Mesothelial cell of epicardium (in vitro differentiated cells): Measurements from ENCODE around the gene XRCC5. TPM values are rescaled to one million over a fixed set of nuclear protein-coding genes. Genes with fewer than 3 reads are reported as not detected.

Source experiments
- DNase-seq, 2 experiments: peaks; one replicate each; pipeline ENCODE4 v3.0.0; 2021; ENCODE audit warnings: low spot score in 2 of 2; ENCODE audit not compliant: unreplicated experiment in 2 of 2
- H3K27ac Mint-ChIP-seq: 2 replicates; pipeline ENCODE4 v1.8.0; 2021; ENCODE audit warnings: mixed read lengths
- H3K27me3 Mint-ChIP-seq: 2 replicates; pipeline ENCODE4 v1.8.0; 2021; ENCODE audit warnings: low read depth, mixed read lengths
- H3K36me3 Mint-ChIP-seq: 2 replicates; pipeline ENCODE4 v1.8.0; 2021; ENCODE audit warnings: mixed read lengths
- H3K4me1 Mint-ChIP-seq: 2 replicates; pipeline ENCODE4 v1.8.0; 2021; ENCODE audit warnings: mixed read lengths
- H3K4me3 Mint-ChIP-seq: 2 replicates; pipeline ENCODE4 v1.8.0; 2021; ENCODE audit warnings: mild to moderate bottlenecking, moderate library complexity, mixed read lengths
- H3K9me3 Mint-ChIP-seq: 2 replicates; pipeline ENCODE4 v1.8.0; 2021; ENCODE audit warnings: mixed read lengths
- CTCF ChIP-seq: fragments of 200-600 bp; sonication (generic); IDR thresholded peaks from one replicate; pipeline ENCODE4 v1.5.0; 2021; ENCODE audit warnings: antibody characterized with exemption; ENCODE audit not compliant: unreplicated experiment
- total RNA-seq: library from RNA; stranded (reverse); gene quantifications from 3 replicates; pipeline ENCODE4 v1.2.1, GENCODE V29; 2021

Gene XRCC5
- total RNA-seq, 1 donor from 2014 or later, result 294 TPM

DNA sequence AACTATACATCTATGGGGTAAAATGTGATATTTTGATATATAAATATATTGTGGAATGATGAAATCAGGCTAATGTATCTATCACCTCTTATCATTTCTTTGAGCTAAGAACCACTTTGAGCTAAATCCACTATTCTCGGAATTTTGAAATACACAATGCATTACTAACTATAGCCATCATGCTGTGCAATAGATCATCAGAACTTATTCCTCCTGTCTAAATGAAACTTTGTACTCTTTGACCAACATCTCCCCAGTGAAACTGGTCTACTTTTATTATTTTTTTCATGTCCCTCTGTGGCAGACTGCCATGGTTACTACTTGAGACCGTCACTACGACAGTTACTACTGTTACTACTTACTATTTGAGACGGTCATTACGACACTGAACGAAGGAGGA is 39.0 kb upstream of the XRCC5 start:
- DNase-seq, result no peak
- Mint-ChIP-seq H3K27me3 (no peaks in the 10 kb centered on the region), H3K9me3 (no peaks in the 10 kb centered on the region), H3K27ac (no peak overlapping the region), H3K4me1 (no peaks in the 10 kb centered on the region), H3K4me3 (no peak overlapping the region), H3K36me3 (no peaks in the 10 kb centered on the region)
- no peak for TF ChIP-seq CTCF

GRCh38 chr2:216071111-216071851 is 37.9 kb upstream of the XRCC5 start:
- H3K27ac Mint-ChIP-seq, result no peak overlapping the region

GRCh38 chr2:216072473-216072872 is 36.7 kb upstream of the XRCC5 start:
- H3K36me3 Mint-ChIP-seq, result no peaks in the 10 kb centered on the region
- no peak overlapping the region for H3K4me3 Mint-ChIP-seq
- no peaks in the 10 kb centered on the region for H3K4me1 Mint-ChIP-seq
- no peak for DNase-seq
- TF ChIP-seq CTCF, result no peak
- no peak overlapping the region for H3K27ac Mint-ChIP-seq
- H3K9me3 Mint-ChIP-seq, result no peaks in the 10 kb centered on the region
- H3K27me3 Mint-ChIP-seq, result no peaks in the 10 kb centered on the region

More at GRCh38 chr2:216071111-216071851, 37.9 kb upstream of the XRCC5 start:
- Mint-ChIP-seq H3K36me3 (no peaks in the 10 kb centered on the region), H3K4me3 (no peak overlapping the region), H3K9me3 (no peaks in the 10 kb centered on the region), H3K27me3 (no peaks in the 10 kb centered on the region), H3K4me1 (no peaks in the 10 kb centered on the region)
- TF ChIP-seq CTCF, result no peak
- no peak for DNase-seq

DNA sequence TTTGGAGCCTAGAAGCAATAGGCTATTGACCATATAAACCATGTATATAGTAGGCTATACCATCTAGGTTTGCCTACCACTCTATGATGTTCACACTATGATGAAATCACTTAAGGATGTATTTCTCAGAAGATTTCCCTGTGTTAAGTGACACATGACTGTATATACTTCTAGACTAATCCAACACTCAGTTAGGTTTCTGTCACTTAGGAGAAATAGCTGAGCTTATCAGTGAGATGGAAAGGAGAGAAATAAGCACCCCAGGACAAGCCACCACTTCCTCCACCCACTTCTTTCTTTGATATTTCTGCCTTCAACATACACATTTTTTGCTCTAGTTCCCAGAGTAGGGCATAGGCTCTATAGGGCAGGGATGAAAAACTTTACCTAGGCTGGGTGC is 35.4 kb upstream of the XRCC5 start:
- DNase-seq, result no peak
- Mint-ChIP-seq H3K9me3 (no peaks in the 10 kb centered on the region), H3K27me3 (no peaks in the 10 kb centered on the region), H3K36me3 (no peaks in the 10 kb centered on the region), H3K4me1 (no peaks in the 10 kb centered on the region), H3K4me3 (no peak overlapping the region), H3K27ac (no peak overlapping the region)
- no peak for TF ChIP-seq CTCF

GRCh38 chr2:216074380-216074779 is 34.8 kb upstream of the XRCC5 start:
- no peaks in the 10 kb centered on the region for H3K4me1 Mint-ChIP-seq
- no peak for TF ChIP-seq CTCF
- no peaks in the 10 kb centered on the region for H3K27me3 Mint-ChIP-seq
- DNase-seq, result no peak
- H3K27ac Mint-ChIP-seq, result no peak overlapping the region
- H3K9me3 Mint-ChIP-seq, result no peaks in the 10 kb centered on the region
- H3K4me3 Mint-ChIP-seq, result no peak overlapping the region
- H3K36me3 Mint-ChIP-seq, result no peaks in the 10 kb centered on the region
